HepG2 (cell line): ENCODE data around the gene PKMYT1. TPM values are rescaled to one million over a fixed set of nuclear protein-coding genes. Genes with fewer than 3 reads are reported as not detected.

ENCODE experiments used
- AGO2 ChIP-seq: fragments of 200-400 bp; formaldehyde crosslinking; optimal IDR thresholded peaks from 2 replicates; pipeline ENCODE3; 2017; ENCODE audit warnings: mild to moderate bottlenecking, low read depth, low read length, moderate library complexity
- CREB3 ChIP-seq: sonication (generic); formaldehyde crosslinking; IDR thresholded peaks from 2 replicates; pipeline ENCODE4 v1.5.0; 2020; ENCODE audit warnings: missing genetic modification reagents
- GTF2F1 ChIP-seq: fragments of 150-350 bp; IDR thresholded peaks from 2 replicates; pipeline ENCODE4 v1.6.1; 2014; ENCODE audit warnings: low read length
- HHEX ChIP-seq: IDR thresholded peaks from 2 replicates; pipeline ENCODE4 v1.6.1; 2016; ENCODE audit warnings: control low read depth
- MYPOP ChIP-seq: sonication (generic); formaldehyde crosslinking; IDR thresholded peaks from 2 replicates; pipeline ENCODE4 v1.8.1; 2023; ENCODE audit warnings: mild to moderate bottlenecking, moderate library complexity, missing genetic modification reagents
- NFE2L1 ChIP-seq: sonication (generic); formaldehyde crosslinking; IDR thresholded peaks from 2 replicates; pipeline ENCODE4 v1.4.0; 2020; ENCODE audit warnings: missing genetic modification reagents, mild to moderate bottlenecking, borderline replicate concordance
- TEF ChIP-seq: sonication (generic); formaldehyde crosslinking; IDR thresholded peaks from 2 replicates; pipeline ENCODE4 v1.5.0; 2020; ENCODE audit warnings: missing genetic modification reagents
- THAP9 ChIP-seq: sonication (generic); formaldehyde crosslinking; IDR thresholded peaks from 2 replicates; pipeline ENCODE4; 2020; ENCODE audit warnings: missing genetic modification reagents, mild to moderate bottlenecking, borderline replicate concordance
- ZBTB2 ChIP-seq: sonication (generic); formaldehyde crosslinking; IDR thresholded peaks from 2 replicates; pipeline ENCODE4 v1.8.0; 2022; ENCODE audit warnings: low read depth, missing genetic modification reagents
- ZBTB7B ChIP-seq: sonication (generic); formaldehyde crosslinking; IDR thresholded peaks from 2 replicates; pipeline ENCODE4 v1.4.0; 2020; ENCODE audit warnings: missing genetic modification reagents
- ZNF18 ChIP-seq: sonication (generic); formaldehyde crosslinking; IDR thresholded peaks from 2 replicates; pipeline ENCODE4 v1.8.0; 2022; ENCODE audit warnings: mild to moderate bottlenecking, missing genetic modification reagents; ENCODE audit not compliant: insufficient replicate concordance
- ZNF263 ChIP-seq: sonication (generic); formaldehyde crosslinking; IDR thresholded peaks from 2 replicates; pipeline ENCODE4 v1.4.0; 2020; ENCODE audit warnings: missing genetic modification reagents
- ZNF33A ChIP-seq: sonication (generic); formaldehyde crosslinking; IDR thresholded peaks from 2 replicates; pipeline ENCODE4 v1.5.1; 2020; ENCODE audit warnings: missing genetic modification reagents, mild to moderate bottlenecking, moderate library complexity, borderline replicate concordance
- ZNF503 ChIP-seq: sonication (generic); formaldehyde crosslinking; IDR thresholded peaks from 2 replicates; pipeline ENCODE4 v1.4.0; 2020; ENCODE audit warnings: missing genetic modification reagents
- ZUFSP ChIP-seq: sonication (generic); formaldehyde crosslinking; IDR thresholded peaks from 2 replicates; pipeline ENCODE4 v1.9.0; 2021; ENCODE audit warnings: missing genetic modification reagents, mild to moderate bottlenecking, borderline replicate concordance
- polyA plus RNA-seq, 8 experiments: library from polyadenylated mRNA; depleted of rRNA in 3 of 8; stranded (reverse) in 7 of 8; unstranded in 1 of 8; fragments of >200 nt; fragmentation: Illumina TruSeq in 4 of 8; extraction: Trizol in 4 of 8; gene quantifications; 2 replicates each; pipeline versions ENCODE4 v1.2.1 to v1.2.3, GENCODE V29; 2011 to 2016; ENCODE audit warnings: low read depth in 4 of 8, missing spikeins in 1 of 8, mixed read lengths in 1 of 8; ENCODE audit not compliant: insufficient read depth in 1 of 8
- total RNA-seq, 5 experiments: library from RNA; depleted of rRNA; stranded (reverse); fragments of >200 nt; fragmentation: Illumina TruSeq; extraction: Trizol; gene quantifications; 2 replicates each; pipeline ENCODE4 v1.2.3, GENCODE V29; 2016; ENCODE audit warnings: low read depth in 1 of 5

Gene PKMYT1
- total and polyA plus RNA-seq, 2 of the 13 experiments (the other 11 are each of a cell fraction or from before 2014, with no cell fraction given) = 7.0 to 27.8 TPM

GRCh38 chr16:2963723-2964474, 16.3 kb downstream of the PKMYT1 start, which contains the start of gene KREMEN2 (continued):
- TF ChIP-seq ZUFSP (CRISPR knock-in tag) = no peak
- TF ChIP-seq ZBTB7B (CRISPR knock-in tag) = 0 out of 2 replicates have a peak, but pooled peaks have one; percentile 28
- TF ChIP-seq THAP9 (CRISPR knock-in tag) = no peak
- TF ChIP-seq MYPOP (CRISPR knock-in tag) = no peak
- TF ChIP-seq ZNF263 (CRISPR knock-in tag) = peak; percentile 46; the same call in 1 of the 2 replicates
- TF ChIP-seq AGO2 = no peak
- TF ChIP-seq TEF (CRISPR knock-in tag) = no peak
- TF ChIP-seq ZBTB2 (CRISPR knock-in tag) = no peak
- TF ChIP-seq ZNF33A (CRISPR knock-in tag) = 0 out of 2 replicates have a peak, but pooled peaks have one; percentile 35
- 0 out of 2 replicates have a peak, but pooled peaks have one; percentile 16 for TF ChIP-seq ZNF503 (CRISPR knock-in tag)
- no peak for TF ChIP-seq CREB3 (CRISPR knock-in tag)
- no peak for TF ChIP-seq ZNF18
- no peak for TF ChIP-seq NFE2L1 (CRISPR knock-in tag)
- no peak for TF ChIP-seq GTF2F1
- TF ChIP-seq HHEX (CRISPR knock-in tag) = no peak
